GM21367 (cell line): ENCODE measurements around the gene ZBP1.

Experiments used
- ATAC-seq: cut with Tn5 transposase; IDR thresholded peaks from one replicate; pipeline ENCODE4 v1.9.1; 2021; ENCODE audit not compliant: unreplicated experiment

The ZBP1 gene

GRCh38 chr20:57620274-57620990 is at the start of gene ZBP1:
Gene ZBP1, minus strand, starts transcription at chr20:57620426. Its CDS starts 131 bp downstream, at chr20:57620295.
- ATAC-seq, result peak; percentile 47

GRCh38 chr20:57669632-57670031 is 49.4 kb upstream of the ZBP1 start:
- ATAC-seq, result no peak

GRCh38 chr20:57667924-57668782 is 47.9 kb upstream of the ZBP1 start:
- no peak for ATAC-seq

- no peak for ATAC-seq
Measured at GRCh38 chr20:57667388-57667787, 47.2 kb upstream of the ZBP1 start.

GRCh38 chr20:57666834-57667157 is 46.6 kb upstream of the ZBP1 start:
- ATAC-seq, result no peak

- ATAC-seq, result no peak
Measured at GRCh38 chr20:57666106-57666833, 46.0 kb upstream of the ZBP1 start.

- no peak for ATAC-seq
Measured at GRCh38 chr20:57665589-57665971, 45.4 kb upstream of the ZBP1 start.

GRCh38 chr20:57664924-57665588 is 44.8 kb upstream of the ZBP1 start:
- no peak for ATAC-seq

GRCh38 chr20:57664476-57664875 is 44.2 kb upstream of the ZBP1 start:
- no peak for ATAC-seq

GRCh38 chr20:57663681-57664451 is 43.6 kb upstream of the ZBP1 start:
- ATAC-seq, result no peak

GRCh38 chr20:57663241-57663640 is 43.0 kb upstream of the ZBP1 start:
- no peak for ATAC-seq

- no peak for ATAC-seq
Measured at GRCh38 chr20:57662456-57663240, 42.4 kb upstream of the ZBP1 start.

- no peak for ATAC-seq
Measured at GRCh38 chr20:57661746-57662455, 41.7 kb upstream of the ZBP1 start.

GRCh38 chr20:57660922-57661745 is 40.9 kb upstream of the ZBP1 start:
- ATAC-seq, result no peak

- ATAC-seq, result no peak
Measured at GRCh38 chr20:57660181-57660921, 40.1 kb upstream of the ZBP1 start.

GRCh38 chr20:57659517-57660180 is 39.4 kb upstream of the ZBP1 start:
- ATAC-seq, result no peak
